GM12878 (cell line): ENCODE results near the gene LCN12. TPM values are rescaled to one million over a fixed set of nuclear protein-coding genes. Genes with fewer than 3 reads are reported as not detected.
A peak's percentile ranks its signal among the peaks of the same experiment; 100 is the strongest.

Experiments
- ATAC-seq: fragments of 200-7000 bp; cut with Tn5 transposase; 3 replicates; pipeline ENCODE4 v1.9.1; 2020; ENCODE audit warnings: mild to moderate bottlenecking, moderate library complexity
- BruUV-seq: library from RNA; stranded (reverse); fragments of 400-500 nt; replicated peaks from 2 replicates; lab custom pipeline; 2021; lab: Mats Ljungman, UMichigan
- CTCF ChIA-PET: fragments of 300-600 bp; sonication (Branson Sonifier 250); formaldehyde crosslinking; extraction: SDS; loops from one replicate; lab custom pipeline; 2021; ENCODE audit warnings: inconsistent platforms; lab: Yijun Ruan, JAX
- POLR2A ChIA-PET: fragments of 350-600 bp; formaldehyde crosslinking; extraction: SDS; loops from one replicate; lab custom pipeline; 2021; ENCODE audit warnings: inconsistent platforms; lab: Charles Lee
- RAD21 ChIA-PET: fragments of 300-600 bp; sonication (Branson Sonifier 250); formaldehyde crosslinking; loops from one replicate; lab custom pipeline; 2023; ENCODE audit warnings: antibody characterized with exemption; ENCODE audit not compliant: unreplicated experiment; lab: Charles Lee
- SMC1A ChIA-PET: fragments of 300-600 bp; sonication (Branson Sonifier 250); formaldehyde crosslinking; loops from one replicate; lab custom pipeline; 2023; ENCODE audit not compliant: unreplicated experiment, uncharacterized antibody; lab: Charles Lee
- DNase-seq: peaks from one replicate; pipeline ENCODE4 v3.0.0-alpha.2; 2011; ENCODE audit warnings: low read depth, low spot score
- FAIRE-seq: peaks from 3 replicates; lab custom pipeline; 2011; peaks lifted over from hg19 to GRCh38; lab: Jason Lieb, UNC
- H2AFZ ChIP-seq: 2 replicates; pipeline ENCODE4 v1.6.0; 2011; ENCODE audit warnings: low read depth, low read length, control low read depth; ENCODE audit not compliant: control insufficient read depth
- H3K27ac ChIP-seq: 2 replicates; pipeline ENCODE4 v1.5.1; 2011; ENCODE audit warnings: control low read depth; ENCODE audit not compliant: control insufficient read depth, insufficient read depth
- H3K27me3 ChIP-seq, 2 experiments: replicated peaks in 1 of 2; 2 replicates each; pipeline versions ENCODE4 v1.6.0 to v1.6.1; 2011; ENCODE audit warnings: low read length in 1 of 2; ENCODE audit not compliant: control insufficient read depth in 2 of 2, insufficient read depth in 2 of 2
- H3K36me3 ChIP-seq, 2 experiments: 2 replicates each; pipeline ENCODE4 v1.5.1; 2011; ENCODE audit warnings: low read length in 1 of 2; ENCODE audit not compliant: control insufficient read depth in 2 of 2, insufficient read depth in 2 of 2
- H3K4me1 ChIP-seq: 2 replicates; pipeline ENCODE4 v1.6.1; 2011; ENCODE audit warnings: mild to moderate bottlenecking, low read length, moderate library complexity, mixed read lengths; ENCODE audit not compliant: control insufficient read depth, insufficient read depth
- H3K4me2 ChIP-seq: 2 replicates; pipeline ENCODE4 v1.6.0; 2011; ENCODE audit warnings: control low read depth; ENCODE audit not compliant: control insufficient read depth, insufficient read depth
- H3K4me3 ChIP-seq: fragments of 200-600 bp; sonication (generic); 2 replicates; pipeline ENCODE4 v1.5.1; 2016
- H3K79me2 ChIP-seq: 2 replicates; pipeline ENCODE4 v1.6.0; 2011; ENCODE audit warnings: low read length; ENCODE audit not compliant: control insufficient read depth, insufficient read depth
- H3K9ac ChIP-seq: 2 replicates; pipeline ENCODE4 v1.8.0; 2011; ENCODE audit warnings: low read length, control low read depth, mixed read lengths; ENCODE audit not compliant: control insufficient read depth, insufficient read depth
- H3K9me3 ChIP-seq: replicated peaks from 3 replicates; pipeline ENCODE4 v1.5.1; 2011; ENCODE audit warnings: mild to moderate bottlenecking, low read length; ENCODE audit not compliant: control insufficient read depth, insufficient read depth
- H4K20me1 ChIP-seq: 2 replicates; pipeline ENCODE4 v1.6.0; 2011; ENCODE audit not compliant: control insufficient read depth, insufficient read depth
- CTCF ChIP-seq, 3 experiments: IDR thresholded peaks in 2 of 3; conservative IDR thresholded peaks in 1 of 3; 2 replicates each; pipeline ENCODE4 v1.5.1; 2011; ENCODE audit warnings: low read depth in 3 of 3, low read length in 3 of 3, mild to moderate bottlenecking in 3 of 3, control low read depth in 2 of 3, moderate library complexity in 2 of 3, inconsistent platforms in 1 of 3, mixed read lengths in 1 of 3; ENCODE audit not compliant: control insufficient read depth in 2 of 3, insufficient read depth in 1 of 3; ENCODE audit errors: extremely low read depth in 1 of 3
- PRDM15 ChIP-seq: fragments of 450-650 bp; formaldehyde crosslinking; IDR thresholded peaks from 2 replicates; pipeline ENCODE4 v1.4.0; 2020; ENCODE audit warnings: mild to moderate bottlenecking, moderate library complexity
- RAD21 ChIP-seq: IDR thresholded peaks from 2 replicates; pipeline ENCODE4 v1.6.1; 2011; ENCODE audit warnings: mild to moderate bottlenecking, low read depth, low read length, moderate library complexity; ENCODE audit not compliant: insufficient read depth
- RELA ChIP-seq: fragments of 450-650 bp; IDR thresholded peaks from 2 replicates; pipeline ENCODE4 v1.8.0; 2014; ENCODE audit warnings: borderline replicate concordance; ENCODE audit not compliant: partially characterized antibody
- RUNX3 ChIP-seq: IDR thresholded peaks from 2 replicates; pipeline ENCODE4 v1.6.1; 2012; ENCODE audit warnings: low read length, inconsistent platforms
- ZNF384 ChIP-seq: IDR thresholded peaks from 2 replicates; pipeline ENCODE4 v1.6.1; 2012; ENCODE audit warnings: low read depth, mild to moderate bottlenecking, low read length, improper control_type of control experiment, borderline replicate concordance
- WGBS: methylation state at CpG from one replicate; pipeline ENCODE4 v1.1.6; 2016; ENCODE audit warnings: low lambda C conversion rate; ENCODE audit not compliant: insufficient replicate concordance, insufficient coverage; ENCODE audit errors: missing lambda C conversion rate; 5-methylcytosine and 5-hydroxymethylcytosine counted together
- in situ Hi-C: fragments of 300-500 bp; cut with MboI; formaldehyde crosslinking; loops from 9 replicates; pipeline ENCODE4 v1.14.3; 2018; ENCODE audit warnings: mixed read lengths
- intact Hi-C: fragments of 100-400 bp; cut with micrococcal nuclease; formaldehyde crosslinking; loops from one replicate; pipeline ENCODE4 v1.14.2; 2022; ENCODE audit not compliant: unreplicated experiment
- polyA plus RNA-seq, 11 experiments: library from polyadenylated mRNA; depleted of rRNA in 4 of 11; unstranded in 6 of 11; stranded (reverse) in 5 of 11; fragments of >200 nt; fragmentation: Nextera tagmentation in 4 of 11; fragmentation: Illumina TruSeq in 1 of 11; extraction: Ambion mirVana in 4 of 11; extraction: Trizol in 1 of 11; gene quantifications; 1 replicate in 1 of 11; 2 replicates in 10 of 11; pipeline versions ENCODE4 v1.2.1 to v1.2.3, GENCODE V29; 2011 to 2016; ENCODE audit warnings: inconsistent platforms in 2 of 11, missing spikeins in 2 of 11, low read depth in 1 of 11
- total RNA-seq, 4 experiments: library from RNA; depleted of rRNA in 3 of 4; stranded (reverse); fragments of >200 nt in 3 of 4; fragmentation: Illumina TruSeq in 1 of 4; extraction: Trizol in 1 of 4; gene quantifications; 2 replicates each; pipeline versions ENCODE4 v1.2.1 to v1.2.3, GENCODE V29; 2013 to 2021

The LCN12 gene
- total and polyA plus RNA-seq, 10 of the 15 experiments (the other 5 are each of a cell fraction or from before 2014, with no cell fraction given), result 0.06 to 0.64 (median 0.40) TPM; not detected in 3

GRCh38 chr9:136928591-136928990 is 23.5 kb upstream of the LCN12 start:
- RAD21 ChIA-PET, result no interaction called here
- no peak for FAIRE-seq
- POLR2A ChIA-PET, result interaction anchor here (0.6 kb wide), 1 partner anchor 136 kb away, joined by 5 read pairs; no protein-coding TSS in a partner anchor
- H3K9me3 ChIP-seq, result no peaks in the 10 kb centered on the region; the same call in 2 of the 3 replicates
- CTCF ChIA-PET, result no interaction called here
- SMC1A ChIA-PET, result no interaction called here
- no peak for TF ChIP-seq ZNF384
- TF ChIP-seq RAD21, result no peak
- 0 out of 2 replicates have a peak, but pooled peaks have one; percentile 10 for TF ChIP-seq RUNX3
- TF ChIP-seq CTCF (IDR thresholded peaks at IDR 0.05 in 2 of 3, conservative IDR thresholded peaks at IDR 0.05 in 1 of 3; ENCODE audit: control insufficient read depth in 2 of 3, extremely low read depth in 1 of 3, insufficient read depth in 1 of 3, low read depth in 3 of 3, low read length in 3 of 3), result 0 out of 6 replicates have a peak, but pooled peaks of 1 of the 3 experiments have one; percentile 9
- no peak for TF ChIP-seq RELA
- no peak for TF ChIP-seq PRDM15 (CRISPR knock-in tag)
- TF ChIP-seq, all 136 proteins: peak for 2
- in situ Hi-C loops (no loop called here), intact Hi-C loops (no loop called here)
- H3K4me2 ChIP-seq, result no peak overlapping the region
- no peaks in the 10 kb centered on the region for H3K79me2 ChIP-seq
- H3K4me3 ChIP-seq, result no peak overlapping the region
- H3K9ac ChIP-seq, result no peak overlapping the region
- no peak overlapping the region for H2AFZ ChIP-seq
- H3K4me1 ChIP-seq, result no peaks in the 10 kb centered on the region
- ATAC-seq, result peak; percentile 66
- no peak overlapping the region for H3K27ac ChIP-seq
- 81% methylated on average over 9 of the region's 9 CpGs for WGBS
- peaks cover 16 to 21% of the 10 kb centered on the region in 2 experiments for H3K36me3 ChIP-seq
- BruUV-seq, result no TSS peak
- DNase-seq, result no peak
- no peaks in the 10 kb centered on the region for H4K20me1 ChIP-seq
- H3K27me3 ChIP-seq, result no peaks in the 10 kb centered on the region
